ENCODE data around the gene TTC31. TPM values are rescaled to one million over a fixed set of nuclear protein-coding genes. Genes with fewer than 3 reads are reported as not detected.
"Not testable (repeated sequence)": the region's sequence is repeated elsewhere in the genome, so short reads cannot be mapped to it uniquely, and the experiment has no call there.

Gene TTC31
- polyA plus RNA-seq, 4 donors: 27.5 to 32.6 (median 31.2) TPM

DNA sequence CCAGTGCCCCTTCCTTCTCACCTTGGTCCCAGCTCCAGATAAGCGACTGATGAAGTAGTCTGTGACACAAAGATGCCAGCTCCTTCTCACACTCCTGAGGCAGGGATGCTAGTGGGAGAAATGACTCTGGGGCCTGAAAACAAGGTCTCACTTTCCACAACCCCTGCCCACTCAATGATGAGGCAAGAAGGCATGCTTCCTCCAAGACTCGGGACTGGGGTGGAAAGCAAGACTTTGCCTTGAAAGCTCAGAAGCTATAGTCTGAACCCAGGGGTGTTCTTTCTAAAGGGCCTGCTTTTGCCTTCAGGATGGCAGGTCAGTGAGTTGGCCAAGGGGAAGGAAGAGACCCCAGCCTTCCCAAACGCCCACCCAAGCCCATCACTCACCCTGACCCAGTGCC, 1.4 kb upstream of the TTC31 start:
- DNase-seq (ENCODE audit: low read depth in 4 of 4, low spot score in 3 of 4): no peak

DNA sequence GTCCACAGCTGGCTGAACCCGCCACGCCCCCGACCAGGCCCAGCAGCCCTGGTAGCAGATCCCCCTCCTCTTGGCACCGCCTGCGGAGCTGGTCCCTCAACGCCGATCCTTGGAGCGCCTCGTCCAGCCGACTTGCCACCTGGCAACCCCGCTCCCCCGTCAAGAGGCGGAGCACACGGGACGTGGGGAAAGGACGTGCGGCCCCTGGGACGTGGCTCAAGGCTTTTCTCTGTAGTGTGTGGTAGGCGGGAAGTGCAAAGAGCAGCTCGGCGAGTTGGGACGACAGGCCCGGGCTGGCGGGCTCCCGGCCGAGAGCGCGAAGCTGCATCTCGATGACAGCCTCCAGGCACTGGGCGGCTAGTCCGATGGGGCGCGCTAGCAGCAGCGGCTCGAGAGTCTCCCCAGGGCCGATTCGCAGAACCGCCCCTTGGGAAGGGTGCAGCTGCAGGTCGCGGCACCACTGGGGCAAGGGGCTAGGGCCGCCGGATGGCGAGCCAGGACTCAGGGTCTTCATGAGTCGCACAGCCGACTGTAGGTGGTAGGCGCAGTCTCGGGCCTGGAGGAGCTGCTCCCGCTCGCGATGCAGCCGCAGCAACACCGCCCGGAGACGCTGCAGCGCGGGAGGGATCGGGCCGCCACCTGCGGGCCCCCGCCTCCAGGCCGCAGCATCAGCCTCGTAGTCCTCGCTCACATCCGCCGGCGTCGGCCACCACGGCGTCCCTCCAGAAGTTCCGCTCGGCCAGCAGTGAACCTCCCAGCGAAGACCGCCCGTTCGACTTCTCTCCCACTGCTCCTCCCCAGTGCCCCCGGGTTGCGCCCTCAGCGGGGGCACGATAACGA, 700 bp upstream of the TTC31 start:
- DNase-seq (ENCODE audit: low read depth in 4 of 4, low spot score in 3 of 4): no peak

- not testable (repeated sequence) for DNase-seq (ENCODE audit: low read depth in 4 of 4, low spot score in 3 of 4)
Observed at GRCh38 chr2:74483675-74484164, 839 bp downstream of the TTC31 start.

DNA sequence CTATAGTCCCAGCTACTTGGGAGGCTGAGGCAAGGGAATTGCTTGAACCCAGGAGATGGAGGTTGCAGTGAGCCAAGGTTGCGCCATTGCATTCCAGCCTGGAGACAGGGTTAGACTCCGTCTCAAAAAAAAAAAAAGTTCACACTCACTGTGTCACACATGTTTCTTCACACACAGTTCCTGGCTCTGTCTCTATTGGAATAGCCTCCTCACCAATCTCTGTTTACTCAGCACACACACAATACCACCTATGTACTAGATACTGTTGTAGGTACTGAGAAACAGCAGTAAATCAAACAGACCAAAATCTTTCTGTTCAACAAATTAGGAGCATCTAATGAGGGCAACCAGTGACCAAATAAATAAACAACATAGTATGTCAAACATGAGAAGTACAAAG, 3.3 kb downstream of the TTC31 start:
- DNase-seq (ENCODE audit: low read depth in 4 of 4, low spot score in 3 of 4): no peak

- no peak for DNase-seq (ENCODE audit: low read depth in 4 of 4, low spot score in 3 of 4)
Observed at GRCh38 chr2:74488643-74489481, 6.0 kb downstream of the TTC31 start.

DNA sequence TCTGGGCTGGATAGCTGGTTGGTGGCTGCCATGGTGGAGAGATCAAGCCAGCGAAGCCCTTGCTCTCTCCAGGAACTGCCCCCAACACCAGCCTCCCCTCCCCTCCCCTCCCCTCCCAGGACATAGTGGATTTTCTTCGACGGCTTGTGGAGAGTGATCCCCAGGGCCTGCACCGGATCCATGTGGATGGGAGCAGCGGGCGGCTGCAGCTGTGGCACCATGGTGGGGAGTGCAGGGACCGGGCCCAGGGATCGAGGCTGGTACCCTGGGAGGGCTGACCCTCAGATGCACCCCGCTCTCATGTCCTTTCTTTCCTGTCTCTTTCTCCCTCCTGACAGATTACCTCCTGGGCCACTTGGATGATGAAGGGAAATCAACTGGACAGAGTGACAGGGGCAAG, 7.0 kb downstream of the TTC31 start:
- no peak for DNase-seq (ENCODE audit: low read depth in 4 of 4, low spot score in 3 of 4)

DNA sequence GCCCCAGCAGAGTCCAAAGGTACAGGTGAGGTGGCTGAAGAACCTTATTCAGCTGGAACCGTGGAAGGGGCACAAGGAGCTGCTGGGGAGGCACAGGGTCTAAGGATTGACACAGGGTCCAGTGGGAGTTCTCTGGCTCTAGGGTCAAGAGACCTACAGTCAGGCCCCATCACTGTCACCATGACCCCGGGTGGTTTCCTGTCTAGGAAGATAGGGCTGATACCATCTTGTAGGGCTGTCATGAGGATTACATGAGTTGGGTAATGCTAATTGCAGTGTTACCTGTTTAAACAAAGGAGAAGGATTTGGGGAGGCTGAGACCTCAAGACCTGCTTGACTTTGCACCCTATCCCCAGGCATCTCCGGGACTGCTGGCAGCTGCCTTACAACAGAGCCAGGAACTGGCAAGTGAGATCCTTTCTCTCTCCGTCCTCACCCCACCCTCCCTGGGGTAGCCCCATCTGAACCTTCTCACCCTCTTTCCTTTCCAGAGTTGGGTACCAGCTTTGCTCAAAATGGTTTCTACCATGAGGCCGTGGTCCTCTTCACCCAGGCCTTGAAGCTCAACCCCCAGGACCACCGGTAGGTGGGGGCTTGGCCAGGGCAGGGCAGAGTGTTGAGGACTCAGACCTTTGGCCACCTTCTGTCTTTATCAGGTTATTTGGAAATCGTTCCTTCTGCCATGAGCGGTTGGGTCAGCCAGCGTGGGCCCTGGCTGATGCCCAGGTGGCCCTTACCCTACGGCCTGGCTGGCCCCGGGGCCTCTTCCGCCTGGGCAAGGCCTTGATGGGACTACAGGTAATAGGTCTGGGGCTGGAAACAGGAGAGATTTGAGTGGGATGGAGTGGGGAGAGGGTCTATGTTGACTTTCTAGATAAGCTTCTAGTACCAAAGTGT, 9.0 kb downstream of the TTC31 start:
- DNase-seq (ENCODE audit: low read depth in 4 of 4, low spot score in 3 of 4): no peak

DNA sequence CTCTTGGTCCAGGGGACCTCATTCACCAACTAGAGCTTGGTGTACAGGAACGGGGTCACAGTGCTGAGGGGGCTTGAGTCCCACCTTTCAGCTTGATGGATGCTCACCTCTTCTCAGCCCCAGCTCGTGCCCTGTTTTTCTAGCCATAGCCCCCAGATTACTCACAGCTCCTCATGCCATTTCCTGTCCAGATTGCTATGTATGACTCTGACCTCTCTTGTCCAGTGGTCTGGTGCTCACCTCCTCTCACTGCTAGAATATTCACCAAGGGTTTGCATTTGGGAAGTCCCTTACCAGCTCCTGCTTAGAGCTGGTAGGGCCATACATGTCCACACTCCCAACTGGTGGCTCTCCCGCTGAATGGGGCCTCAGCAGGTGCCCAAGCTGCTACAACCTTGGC, 10.7 kb downstream of the TTC31 start:
- no peak for DNase-seq (ENCODE audit: low read depth in 4 of 4, low spot score in 3 of 4)

GRCh38 chr2:74495440-74495839, 12.6 kb downstream of the TTC31 start:
- no peak for DNase-seq (ENCODE audit: low read depth in 4 of 4, low spot score in 3 of 4)

DNA sequence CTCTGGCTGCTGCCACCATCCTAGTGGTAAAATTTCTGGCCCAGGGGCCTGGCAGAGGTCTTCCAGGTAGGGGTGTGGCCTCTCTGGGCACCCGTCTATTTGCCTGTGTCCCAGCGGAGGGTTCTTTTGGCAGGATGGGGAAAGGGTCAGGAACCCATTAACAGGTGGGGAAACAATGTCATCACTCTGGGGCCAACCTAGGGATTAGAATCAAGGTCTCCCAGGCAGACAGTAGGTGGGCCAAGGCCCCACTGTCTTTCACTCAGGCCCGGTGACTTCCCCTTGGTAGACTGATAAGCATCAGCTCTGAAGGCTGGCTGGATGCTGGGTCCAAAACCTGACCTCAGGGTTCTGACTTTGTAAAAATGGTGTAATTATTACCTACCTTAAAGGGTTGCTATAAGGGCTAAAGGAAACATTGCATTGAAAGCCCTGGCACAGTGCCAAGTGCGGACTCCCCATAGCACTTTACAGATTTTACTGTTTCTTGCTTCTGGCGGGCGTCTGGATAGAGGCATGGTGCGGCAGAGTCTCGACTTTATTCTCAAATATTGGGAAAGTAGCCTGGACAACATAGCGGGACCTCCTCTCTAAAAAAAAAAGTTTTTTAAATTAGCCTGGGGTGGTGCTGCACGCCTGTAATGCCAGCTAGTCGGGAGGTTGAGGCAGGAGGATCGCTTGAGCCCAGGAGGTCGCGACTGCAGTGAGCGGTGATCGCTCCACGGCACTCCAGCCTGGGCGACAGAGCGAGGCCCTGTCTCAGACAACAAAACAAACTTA, 14.3 kb downstream of the TTC31 start:
- no peak for DNase-seq (ENCODE audit: low read depth in 4 of 4, low spot score in 3 of 4)

- no peak for DNase-seq (ENCODE audit: low read depth in 4 of 4, low spot score in 3 of 4)
Observed at GRCh38 chr2:74497777-74498499, 15.1 kb downstream of the TTC31 start.

- no peak for DNase-seq (ENCODE audit: low read depth in 4 of 4, low spot score in 3 of 4)
Observed at GRCh38 chr2:74498500-74499266, 15.8 kb downstream of the TTC31 start.

- no peak for DNase-seq (ENCODE audit: low read depth in 4 of 4, low spot score in 3 of 4)
Observed at GRCh38 chr2:74499267-74499939, 16.5 kb downstream of the TTC31 start, which contains the start of gene LBX2. Gene LBX2, minus strand, starts transcription at chr2:74499603. Its CDS starts 66 bp downstream, at chr2:74499537.

DNA sequence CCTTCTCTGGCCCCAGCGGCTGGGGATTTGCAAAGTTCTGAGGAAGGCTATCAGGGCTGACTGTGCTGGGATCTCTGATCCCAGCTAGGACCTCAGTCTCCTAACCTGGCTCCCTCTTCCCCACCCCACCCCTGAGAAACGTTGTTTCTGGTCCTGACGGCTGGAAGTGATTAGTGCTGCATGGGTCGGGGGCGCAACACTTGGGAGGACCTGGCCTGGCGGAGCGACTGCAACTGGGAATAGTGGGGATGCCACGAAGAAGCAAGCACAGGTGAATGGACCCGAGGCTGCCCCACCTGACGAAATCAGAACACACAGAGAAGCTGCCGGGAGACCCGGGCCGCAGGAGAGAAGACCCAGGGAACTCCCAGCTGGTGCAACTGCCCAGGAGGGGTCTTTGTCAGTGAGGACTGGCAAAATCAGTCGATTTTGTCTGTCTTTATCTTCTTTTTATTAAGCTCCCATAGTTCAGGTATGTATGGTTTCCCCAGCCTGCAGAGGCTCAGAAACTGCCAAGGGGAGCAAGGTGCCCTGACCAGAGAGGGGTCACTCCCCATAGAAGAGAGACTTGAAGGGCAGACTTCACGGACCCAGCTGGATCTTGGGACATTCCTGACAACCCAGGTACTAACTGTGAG, 17.2 kb downstream of the TTC31 start:
- DNase-seq (ENCODE audit: low read depth in 4 of 4, low spot score in 3 of 4): no peak

DNA sequence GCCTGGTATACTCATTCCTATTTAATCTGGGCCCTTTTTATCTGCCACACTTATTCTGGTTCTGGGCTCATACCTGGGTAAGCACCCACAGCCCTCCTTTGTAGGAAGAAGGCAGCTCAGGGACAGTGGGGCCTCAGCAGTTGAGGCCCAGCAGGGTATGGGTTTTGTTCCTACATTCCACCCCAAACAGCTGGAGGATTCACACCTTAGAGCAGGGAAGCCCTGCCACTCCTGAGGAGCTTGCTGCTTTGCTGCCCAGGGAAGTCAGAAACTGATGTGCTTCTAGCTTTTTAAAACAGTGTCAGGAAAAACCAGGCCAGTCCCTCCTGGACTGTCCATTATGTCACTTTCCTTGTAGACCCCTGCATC, 17.7 kb downstream of the TTC31 start:
- no peak for DNase-seq (ENCODE audit: low read depth in 4 of 4, low spot score in 3 of 4)

DNA sequence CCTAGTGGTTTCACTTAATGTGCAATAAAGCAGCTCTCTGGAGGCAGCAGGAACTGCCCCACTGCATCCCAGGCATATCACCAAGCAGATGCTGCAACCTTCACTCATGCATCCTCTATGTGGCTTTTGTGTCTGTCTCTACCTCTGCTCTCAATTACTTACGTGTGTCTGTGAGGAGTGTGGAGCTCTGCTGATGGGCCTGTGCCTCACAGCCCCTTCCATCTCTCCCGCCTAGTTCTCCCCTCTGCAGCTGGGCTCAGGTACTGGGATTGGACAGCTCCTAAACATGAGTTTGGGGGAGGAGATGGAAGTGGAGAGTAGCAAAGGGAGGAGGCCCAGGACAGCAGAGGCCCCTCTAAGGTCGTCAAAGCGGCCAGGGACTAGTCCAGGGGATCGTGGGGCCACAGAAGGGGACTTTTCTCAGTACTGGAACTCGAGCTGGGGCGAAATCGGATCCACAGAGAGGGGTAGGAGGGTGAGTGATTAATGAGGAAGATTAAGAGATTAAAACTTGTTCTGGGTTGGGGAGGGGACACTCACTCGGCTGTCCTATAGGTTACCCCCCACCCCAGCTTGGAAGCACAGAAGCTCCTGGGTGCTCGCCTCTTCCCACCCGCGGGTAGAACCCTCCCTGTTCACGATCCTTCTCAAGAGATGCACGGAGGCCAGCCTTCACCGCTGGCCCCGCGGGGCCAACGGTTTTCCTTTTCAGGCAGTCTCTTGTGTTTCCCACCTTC, 18.6 kb downstream of the TTC31 start:
- no peak for DNase-seq (ENCODE audit: low read depth in 4 of 4, low spot score in 3 of 4)
